Stimulated activated CD8-positive, alpha-beta memory T cell treated with anti-CD3 and anti-CD28 coated beads, Interleukin-15, amount 100 ng/mL, for 1 hour (primary cell): ENCODE results near the gene TIMM50.

Experiments used
- DNase-seq: peaks from one replicate; pipeline ENCODE4 v3.0.0-alpha.2; 2020; ENCODE audit warnings: low read depth

Gene TIMM50

GRCh38 chr19:39533003-39533512 is 52.4 kb downstream of the TIMM50 start:
- no peak for DNase-seq

- no peak for DNase-seq
These were observed 53.2 kb downstream of the TIMM50 start for GRCh38 chr19:39533791-39534190.

GRCh38 chr19:39539165-39539517 is 58.5 kb downstream of the TIMM50 start:
- DNase-seq: no peak

GRCh38 chr19:39539518-39540332 is 59.1 kb downstream of the TIMM50 start, which contains the start of gene EID2:
Gene EID2, minus strand, starts transcription at chr19:39540161. Its CDS starts 82 bp downstream, at chr19:39540079.
- DNase-seq: peak; percentile 88

- no peak for DNase-seq
These were observed 59.7 kb downstream of the TIMM50 start for GRCh38 chr19:39540333-39540673.
